Inflammatory macrophage (primary cell): ENCODE data around the gene UTS2R.

Source experiments
- DNase-seq, 2 donors: peaks; one replicate each; pipeline ENCODE4 v3.0.0-alpha.2; 2020 to 2022

Gene UTS2R

DNA sequence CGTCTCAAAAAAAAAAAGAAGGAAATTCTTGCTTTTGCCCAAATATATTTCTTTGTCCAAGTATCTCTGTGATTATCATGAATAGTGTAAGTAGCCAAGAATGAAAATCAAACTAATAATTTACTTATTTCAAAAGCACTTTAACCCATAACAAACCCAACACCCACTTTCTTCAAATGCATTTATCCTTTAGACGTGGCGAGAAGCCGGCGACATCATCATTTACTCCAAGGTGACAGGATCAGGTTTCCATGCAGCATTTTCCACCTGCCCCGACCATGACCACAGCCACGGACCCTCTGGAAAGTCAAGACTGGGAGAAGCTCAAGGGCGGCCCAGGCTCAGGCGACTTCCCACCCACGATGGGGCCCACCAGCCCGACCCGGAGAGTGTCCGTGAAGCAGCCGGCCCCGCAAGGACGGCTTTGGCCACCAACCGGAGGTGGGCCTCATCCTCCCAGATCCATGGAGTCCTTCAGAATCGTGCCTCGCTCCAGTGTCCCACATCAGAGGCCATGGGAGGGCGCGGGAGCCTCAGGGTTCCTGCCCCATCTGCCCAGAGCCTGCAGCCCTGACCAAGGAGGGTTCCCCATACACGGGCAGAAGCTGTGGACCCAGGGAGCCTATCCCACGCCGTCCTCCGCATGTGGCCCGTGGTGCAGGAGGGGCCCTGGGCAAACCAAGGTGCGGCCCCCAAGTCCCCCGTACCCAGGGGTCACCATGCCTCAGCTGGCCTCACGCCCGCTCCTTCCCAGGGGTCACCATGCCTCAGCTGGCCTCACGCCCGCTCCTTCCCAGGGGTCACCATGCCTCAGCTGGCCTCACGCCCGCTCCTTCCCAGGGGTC, 18.7 kb downstream of the UTS2R start:
- DNase-seq = no peak

DNA sequence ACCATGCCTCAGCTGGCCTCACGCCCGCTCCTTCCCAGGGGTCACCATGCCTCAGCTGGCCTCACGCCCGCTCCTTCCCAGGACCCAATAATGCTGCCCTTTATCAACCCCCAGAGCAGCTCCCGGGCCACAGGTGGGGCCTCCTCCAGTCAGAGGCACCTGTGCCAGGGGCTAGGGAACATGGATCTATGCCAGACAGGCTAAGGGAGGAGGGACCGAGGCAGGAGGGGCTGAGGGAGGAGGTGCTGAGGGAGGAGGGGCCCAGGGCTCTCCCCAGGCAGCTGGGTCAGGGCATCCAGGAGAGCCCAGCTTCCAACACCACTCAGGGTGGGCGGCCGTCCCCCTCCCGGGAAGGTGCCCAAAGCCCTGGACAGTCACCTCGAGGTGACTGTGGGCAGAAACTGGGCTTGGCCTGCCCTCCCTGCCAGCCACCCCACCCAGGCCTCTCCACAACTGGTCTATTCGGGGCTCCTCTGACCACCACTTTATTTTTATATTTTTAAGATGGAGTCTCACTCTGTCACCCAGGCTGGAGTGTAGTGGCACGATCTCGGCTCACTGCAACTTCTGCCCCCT, 19.4 kb downstream of the UTS2R start:
- DNase-seq = no peak

DNA sequence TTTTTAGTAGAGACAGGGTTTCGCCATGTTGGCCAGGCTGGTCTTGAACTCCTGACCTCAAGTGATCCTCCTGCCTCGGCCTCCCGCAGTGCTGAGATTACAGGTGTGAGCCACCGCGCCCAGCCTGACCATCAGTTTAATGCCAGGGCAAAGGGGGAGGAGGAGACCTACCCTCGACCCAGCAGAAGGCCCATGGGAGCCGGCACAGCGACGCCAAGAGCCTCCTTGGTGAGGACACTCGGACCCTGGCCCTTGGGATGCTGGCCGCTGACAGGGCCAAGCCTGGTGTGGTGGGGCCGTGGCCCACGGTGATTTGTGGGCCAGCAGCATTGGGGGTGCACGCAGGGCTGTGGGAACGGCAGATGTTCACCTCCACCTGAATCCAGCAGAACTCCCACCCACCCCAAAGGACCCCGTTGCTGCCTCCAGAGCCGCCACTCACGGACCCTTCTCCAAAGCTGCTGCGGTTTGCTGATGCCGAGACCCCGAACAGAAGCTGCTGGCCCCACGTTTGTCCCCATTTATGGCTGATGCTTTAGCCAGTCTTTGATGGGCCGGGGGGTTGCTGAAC, 20.0 kb downstream of the UTS2R start:
- no peak for DNase-seq

DNA sequence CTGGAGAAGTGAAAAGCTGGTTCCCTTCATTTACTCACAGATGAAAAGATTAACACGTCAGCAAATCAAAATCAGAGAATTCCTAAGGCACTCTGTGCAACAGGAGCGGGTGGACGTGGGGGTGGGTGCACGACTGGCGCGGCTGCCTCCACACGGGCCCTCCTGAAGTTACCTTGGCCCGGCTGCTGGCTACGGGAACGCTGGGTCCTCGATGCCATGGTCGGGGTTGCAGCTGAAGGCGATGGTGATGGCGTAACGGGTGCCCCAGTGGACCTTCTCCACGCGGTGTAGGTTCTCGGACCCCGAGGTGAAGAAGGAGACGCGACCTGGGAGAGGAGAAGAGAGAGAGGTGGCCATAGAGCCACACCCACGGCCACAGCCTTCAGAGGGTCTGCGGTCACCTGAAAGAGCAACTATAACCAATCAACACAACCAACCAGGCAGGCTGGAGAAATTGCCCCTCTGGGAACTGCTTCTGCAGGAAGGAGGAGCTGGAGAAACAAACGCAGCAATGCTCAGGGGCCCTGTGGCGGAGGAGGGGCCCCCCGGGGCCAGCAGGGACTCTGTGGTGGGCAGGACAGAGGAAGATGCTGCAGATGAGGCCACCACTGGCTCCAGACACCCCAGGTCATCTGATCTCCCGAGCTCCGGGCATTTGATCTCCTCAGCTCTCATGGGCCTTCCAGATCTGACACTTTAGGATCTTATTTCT, 20.8 kb downstream of the UTS2R start:
- no peak for DNase-seq

GRCh38 chr17:82392941-82393340, 21.4 kb downstream of the UTS2R start:
- DNase-seq = no peak

DNA sequence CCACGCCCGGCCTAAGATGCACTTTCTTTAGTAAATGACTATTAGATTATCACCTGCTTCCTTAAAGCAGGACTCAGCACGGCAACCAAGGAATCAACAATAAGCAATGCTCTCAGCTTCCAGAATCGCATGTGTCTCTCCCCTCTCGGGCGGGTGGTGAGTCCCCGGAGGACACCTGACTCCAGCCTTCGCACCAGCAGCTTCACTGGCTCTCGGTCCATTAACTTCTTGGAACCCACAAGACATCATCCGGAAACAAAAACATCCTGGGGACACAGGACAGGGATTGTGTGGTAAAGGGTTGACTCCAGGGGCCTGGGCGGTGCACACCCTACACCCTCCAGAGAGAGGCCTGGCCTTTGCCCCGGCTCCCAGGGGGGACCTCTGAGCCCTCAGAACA, 22.7 kb downstream of the UTS2R start:
- DNase-seq = no peak

- peak in 1 of 2 donors; percentile 13 for DNase-seq
Measured at GRCh38 chr17:82396601-82397435, 25.3 kb downstream of the UTS2R start.

DNA sequence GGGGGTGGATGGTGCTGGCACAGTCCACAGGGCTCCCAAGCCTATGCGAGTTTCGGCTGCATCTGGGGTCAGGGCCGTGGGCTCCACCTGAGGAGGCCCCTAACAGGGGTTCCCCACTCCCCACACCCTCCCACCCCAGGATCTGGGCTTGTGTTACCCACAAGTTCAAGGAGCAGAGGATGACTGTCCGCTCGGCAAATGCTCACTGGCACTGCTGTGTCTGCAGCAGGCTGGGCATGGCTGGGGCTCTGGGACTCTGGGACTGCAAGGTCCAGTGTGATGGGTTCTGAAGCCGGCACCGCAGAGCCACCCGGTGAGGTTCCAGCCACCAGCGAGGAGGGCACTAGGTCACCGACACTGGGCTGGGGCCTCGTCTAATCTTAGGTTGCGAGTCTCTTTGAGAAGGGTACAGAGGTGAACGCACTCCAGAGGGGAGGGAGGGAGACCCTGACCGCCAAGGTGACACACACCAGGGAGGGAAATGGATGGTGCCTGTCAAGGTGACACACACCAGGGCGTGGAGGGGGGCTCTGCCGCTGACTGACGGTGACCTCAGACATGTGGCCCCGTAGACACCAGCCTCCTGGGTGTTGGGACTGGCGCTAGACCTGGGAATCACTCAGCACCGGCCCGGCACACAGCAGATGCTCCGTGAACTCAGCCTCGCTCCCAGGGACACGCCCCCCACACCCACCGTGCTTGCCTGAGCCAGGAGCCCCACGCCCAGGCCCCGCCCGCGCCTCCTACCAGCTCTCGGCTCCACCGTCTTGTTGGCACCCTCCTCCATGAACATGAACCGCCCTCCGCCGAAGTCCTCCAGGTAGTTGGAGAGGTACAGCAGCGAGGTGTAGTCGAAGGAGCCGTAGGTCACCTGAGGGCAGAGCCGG, 26.1 kb downstream of the UTS2R start:
- no peak for DNase-seq

DNA sequence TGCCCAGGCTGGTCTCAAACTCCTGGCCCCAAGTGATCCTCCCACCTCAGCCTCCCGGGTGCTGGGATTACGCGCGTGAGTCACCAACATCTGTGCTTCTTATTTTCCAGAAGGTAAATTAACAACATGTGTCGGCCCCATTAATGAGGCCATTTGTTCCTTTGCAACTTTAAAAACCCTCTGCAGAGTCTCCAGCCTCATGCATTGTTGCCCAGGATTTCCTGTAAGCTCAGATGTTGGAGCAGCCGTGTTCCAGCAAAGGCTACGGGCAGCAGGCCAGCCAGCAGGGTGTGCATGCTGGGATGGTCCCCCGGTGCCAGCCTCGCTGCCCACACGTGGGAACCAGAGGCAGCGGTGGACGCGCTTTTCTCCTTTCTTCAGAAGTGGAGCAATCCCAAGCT, 27.5 kb downstream of the UTS2R start:
- DNase-seq = peak; percentile 25 to 26

- no peak for DNase-seq
Measured at GRCh38 chr17:82399601-82400101, 28.1 kb downstream of the UTS2R start.

DNA sequence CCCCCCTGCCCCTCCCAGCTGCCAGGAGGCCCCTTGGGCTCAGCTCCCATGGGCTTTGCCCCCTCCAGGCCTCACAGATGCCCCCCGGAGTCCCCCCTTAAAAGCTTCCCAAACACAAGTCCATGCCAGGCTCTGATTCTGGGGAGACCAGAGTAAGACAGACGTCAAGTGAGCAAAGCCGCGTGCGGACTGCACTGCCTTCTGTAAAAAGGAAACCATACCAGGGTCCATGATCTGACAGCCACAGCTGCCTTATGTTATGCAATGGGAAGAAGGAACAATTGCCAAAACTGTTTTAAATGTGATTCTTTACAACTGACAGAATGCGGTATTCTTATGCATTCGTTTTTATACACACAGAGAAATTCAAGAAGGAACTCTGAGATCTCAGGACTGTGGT, 28.6 kb downstream of the UTS2R start:
- DNase-seq = peak; percentile 53 to 67

- peak; percentile 83 to 88 for DNase-seq
Measured at GRCh38 chr17:82400830-82401229, 29.3 kb downstream of the UTS2R start.

- no peak for DNase-seq
Measured at GRCh38 chr17:82402865-82403264, 31.3 kb downstream of the UTS2R start.

DNA sequence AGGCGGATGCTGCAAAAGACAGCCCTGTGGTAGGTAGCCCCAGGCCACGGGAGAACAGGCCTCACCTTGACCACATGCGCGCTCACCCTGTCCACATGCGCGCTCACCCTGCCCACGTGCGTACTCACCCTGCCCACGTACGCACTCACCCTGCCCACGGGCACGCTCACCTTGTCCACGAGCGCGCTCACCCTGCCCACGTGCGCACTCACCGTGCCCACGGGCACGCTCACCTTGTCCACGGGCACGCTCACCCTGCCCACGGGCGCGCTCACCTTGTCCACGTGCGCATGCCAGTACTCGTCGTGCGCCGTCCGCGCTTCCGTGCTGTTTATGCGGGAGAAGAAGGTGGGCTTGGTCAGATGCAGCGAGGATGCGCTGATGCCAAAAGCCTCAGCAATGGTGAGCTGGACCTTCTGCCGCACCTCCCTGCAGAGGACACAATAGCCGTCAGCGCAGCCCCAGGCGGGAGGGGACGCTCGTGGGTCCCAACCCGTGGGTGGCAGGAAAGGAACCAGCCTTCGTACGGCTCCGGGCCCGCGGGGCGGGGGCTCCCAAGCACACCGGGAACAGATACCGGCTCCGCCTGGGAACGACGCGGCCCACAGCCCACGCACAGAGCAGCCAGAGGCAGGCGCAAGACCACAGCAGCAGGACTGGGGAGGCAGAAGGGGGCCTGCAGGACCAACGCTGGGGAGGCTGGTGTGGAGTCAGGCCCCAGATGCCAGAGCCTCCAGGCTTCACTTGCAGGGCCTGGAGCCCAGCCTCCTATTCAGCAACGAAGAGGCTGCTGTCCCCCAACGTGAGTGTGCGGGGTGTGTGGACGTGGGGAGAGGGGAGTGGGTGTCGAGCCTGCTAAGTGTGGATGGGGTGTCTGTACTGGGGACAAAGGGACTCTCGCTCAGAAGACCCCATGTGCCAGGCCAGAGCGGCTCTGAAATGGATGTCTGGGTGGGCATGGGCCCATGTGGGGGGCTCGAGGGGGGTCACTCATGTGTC, 32.4 kb downstream of the UTS2R start:
- DNase-seq = no peak

DNA sequence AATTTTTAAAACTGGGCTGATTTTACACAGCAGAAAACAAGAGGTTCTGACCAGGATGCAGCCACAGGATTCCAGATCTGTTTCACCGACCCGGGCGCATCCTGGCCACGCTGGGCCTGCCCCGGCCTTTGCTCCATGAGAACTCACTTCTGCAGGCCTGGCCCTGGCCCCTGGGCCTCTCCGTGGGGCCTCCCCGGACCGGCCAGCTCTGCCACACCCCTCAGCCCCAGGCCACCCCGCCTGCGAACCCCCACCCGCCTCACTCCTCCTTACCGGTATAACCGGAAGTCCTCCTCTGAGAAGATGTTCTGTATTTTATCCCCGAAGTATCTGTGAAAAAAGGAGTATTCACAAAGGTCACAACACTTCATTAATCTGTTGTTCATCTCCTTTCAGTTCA, 33.5 kb downstream of the UTS2R start:
- no peak for DNase-seq

- DNase-seq = no peak
Measured at GRCh38 chr17:82406131-82406671, 34.6 kb downstream of the UTS2R start.

DNA sequence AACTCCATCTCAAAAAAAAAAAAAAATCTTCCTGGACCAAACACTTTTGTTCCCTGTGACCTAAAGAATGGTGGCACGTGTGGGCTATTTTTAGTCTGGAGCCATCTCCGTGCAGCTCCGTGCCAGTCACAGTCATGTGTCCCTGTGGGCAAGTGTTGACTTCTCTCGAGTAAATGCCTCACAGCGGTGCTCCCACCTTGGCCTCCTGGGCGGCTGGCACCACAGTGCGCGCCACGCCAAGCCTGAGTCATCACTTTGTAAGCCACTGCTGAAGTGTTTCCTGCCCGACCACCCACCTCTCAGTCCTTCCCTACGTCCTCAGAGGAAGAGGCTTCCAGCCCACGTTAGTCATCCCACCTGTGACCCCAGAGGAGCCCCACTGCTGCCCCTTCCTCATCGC, 35.7 kb downstream of the UTS2R start:
- DNase-seq = peak; percentile 45 to 59

GRCh38 chr17:82408288-82408937, 36.8 kb downstream of the UTS2R start:
- no peak for DNase-seq

DNA sequence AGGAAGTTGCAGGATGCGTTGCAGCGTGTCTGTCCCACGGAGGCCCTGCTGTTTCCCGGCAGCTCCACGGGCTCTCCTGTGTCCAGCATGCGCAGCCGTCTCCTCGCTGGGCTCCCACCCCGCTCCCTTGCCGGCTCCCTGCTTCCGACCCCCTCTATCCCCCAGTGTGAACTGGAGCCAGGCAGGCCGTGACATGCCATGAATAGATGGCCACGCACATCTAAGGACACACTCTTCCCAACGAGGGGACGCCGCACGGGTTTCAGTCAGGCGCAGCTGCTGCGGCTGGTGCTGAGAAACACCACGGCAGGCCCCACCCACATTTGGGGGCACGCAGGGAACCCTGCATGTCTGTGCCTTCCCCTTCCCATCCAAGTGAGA, 37.4 kb downstream of the UTS2R start:
- no peak for DNase-seq
